Smooth muscle cell (in vitro differentiated cells): ENCODE data around the gene TSBP1. TPM values are rescaled to one million over a fixed set of nuclear protein-coding genes. Genes with fewer than 3 reads are reported as not detected.
"Not testable (repeated sequence)": the region's sequence is repeated elsewhere in the genome, so short reads cannot be mapped to it uniquely, and the experiment has no call there.

Experiments
- DNase-seq: peaks from one replicate; lab custom pipeline; 2025; ENCODE audit not compliant: unreplicated experiment; lab: John Stamatoyannopoulos, UW
- H2AFZ ChIP-seq: fragments of 200-600 bp; sonication (generic); 2 replicates; pipeline ENCODE4 v1.6.0; 2016; ENCODE audit warnings: antibody characterized with exemption, low read depth, mild to moderate bottlenecking
- H3F3A ChIP-seq: fragments of 200-600 bp; sonication (generic); 2 replicates; pipeline ENCODE4 v1.6.0; 2017; ENCODE audit warnings: antibody characterized with exemption, low read depth
- H3K27ac ChIP-seq: fragments of 200-600 bp; sonication (generic); 2 replicates; pipeline ENCODE4 v1.5.1; 2016; ENCODE audit warnings: low read depth, mild to moderate bottlenecking
- H3K27me3 ChIP-seq: fragments of 200-600 bp; sonication (generic); 2 replicates; pipeline ENCODE4 v1.6.1; 2016; ENCODE audit warnings: low read depth, mild to moderate bottlenecking
- H3K36me3 ChIP-seq: fragments of 200-600 bp; sonication (generic); 2 replicates; pipeline ENCODE4 v1.5.1; 2016; ENCODE audit warnings: low read depth
- H3K4me1 ChIP-seq: fragments of 200-600 bp; sonication (generic); 2 replicates; pipeline ENCODE4 v1.5.1; 2016; ENCODE audit warnings: low read depth
- H3K4me2 ChIP-seq: fragments of 200-600 bp; sonication (generic); 2 replicates; pipeline ENCODE4 v1.6.0; 2016; ENCODE audit warnings: mild to moderate bottlenecking
- H3K4me3 ChIP-seq: fragments of 200-600 bp; sonication (generic); 2 replicates; pipeline ENCODE4 v1.5.1; 2016; ENCODE audit warnings: mild to moderate bottlenecking
- H3K79me2 ChIP-seq: fragments of 200-600 bp; sonication (generic); 2 replicates; pipeline ENCODE4 v1.6.0; 2016; ENCODE audit warnings: low read depth, mild to moderate bottlenecking
- H3K9ac ChIP-seq: fragments of 200-600 bp; sonication (generic); 2 replicates; pipeline ENCODE4 v1.6.0; 2016; ENCODE audit warnings: low read depth
- H3K9me3 ChIP-seq: fragments of 200-600 bp; sonication (generic); replicated peaks from 2 replicates; pipeline ENCODE4 v1.5.1; 2016; ENCODE audit warnings: low read depth
- H4K20me1 ChIP-seq: fragments of 200-600 bp; sonication (generic); 2 replicates; pipeline ENCODE4 v1.6.0; 2016; ENCODE audit warnings: low read depth
- WGBS: methylation state at CpG from one replicate; pipeline ENCODE4 v1.1.7; 2016; ENCODE audit warnings: low lambda C conversion rate; 5-methylcytosine and 5-hydroxymethylcytosine counted together
- polyA plus RNA-seq: library from polyadenylated mRNA; unstranded; fragments of >200 nt; fragmentation: Nextera tagmentation; extraction: Ambion mirVana; gene quantifications from 2 replicates; pipeline ENCODE4 v1.2.1, GENCODE V29; 2016
- total RNA-seq: library from RNA; depleted of rRNA; stranded (reverse); fragments of >200 nt; gene quantifications from 2 replicates; pipeline ENCODE4 v1.2.3, GENCODE V29; 2014
- TF ChIP-seq, protein P1 (sequence below): fragments of 200-600 bp; sonication (generic); IDR thresholded peaks from 2 replicates; pipeline ENCODE4 v1.5.1; 2017; ENCODE audit warnings: borderline replicate concordance, mild to moderate bottlenecking, antibody characterized with exemption; ENCODE audit not compliant: insufficient read depth, poor library complexity, severe bottlenecking

The TSBP1 gene
- total and polyA plus RNA-seq, 2 experiments from 2014 or later: not detected

DNA sequence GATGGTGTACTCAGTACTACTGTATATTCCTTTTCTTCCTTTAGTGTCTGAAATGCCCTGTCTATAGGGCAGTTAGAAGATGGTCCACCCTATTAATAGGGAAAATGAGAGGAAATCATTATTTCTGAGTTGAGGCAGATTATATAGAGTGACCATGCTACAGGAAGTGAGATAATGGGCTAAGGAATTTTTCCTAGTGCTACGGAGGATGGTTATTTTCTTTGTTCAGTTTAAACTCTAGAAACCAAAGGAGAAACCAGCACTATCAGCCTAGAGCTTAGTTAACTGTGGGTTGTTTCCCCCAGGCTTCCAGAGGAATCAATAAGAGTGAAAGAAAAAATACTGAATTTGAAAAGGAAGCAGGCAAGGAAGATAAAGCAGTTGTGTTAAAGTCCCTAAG, 474 bp downstream of the TSBP1 start:
- no peak overlapping the region for H3K9ac ChIP-seq
- no peak overlapping the region for H3K4me2 ChIP-seq
- H4K20me1 ChIP-seq: no peaks in the 10 kb centered on the region
- H3K79me2 ChIP-seq: no peaks in the 10 kb centered on the region
- no peaks in the 10 kb centered on the region for H3K9me3 ChIP-seq
- no peak overlapping the region for H3K27ac ChIP-seq
- H3K4me1 ChIP-seq: no peaks in the 10 kb centered on the region
- H3K27me3 ChIP-seq: no peaks in the 10 kb centered on the region
- WGBS: 16% methylated on average over 1 of the region's 1 CpG
- TF ChIP-seq, protein P1, sequence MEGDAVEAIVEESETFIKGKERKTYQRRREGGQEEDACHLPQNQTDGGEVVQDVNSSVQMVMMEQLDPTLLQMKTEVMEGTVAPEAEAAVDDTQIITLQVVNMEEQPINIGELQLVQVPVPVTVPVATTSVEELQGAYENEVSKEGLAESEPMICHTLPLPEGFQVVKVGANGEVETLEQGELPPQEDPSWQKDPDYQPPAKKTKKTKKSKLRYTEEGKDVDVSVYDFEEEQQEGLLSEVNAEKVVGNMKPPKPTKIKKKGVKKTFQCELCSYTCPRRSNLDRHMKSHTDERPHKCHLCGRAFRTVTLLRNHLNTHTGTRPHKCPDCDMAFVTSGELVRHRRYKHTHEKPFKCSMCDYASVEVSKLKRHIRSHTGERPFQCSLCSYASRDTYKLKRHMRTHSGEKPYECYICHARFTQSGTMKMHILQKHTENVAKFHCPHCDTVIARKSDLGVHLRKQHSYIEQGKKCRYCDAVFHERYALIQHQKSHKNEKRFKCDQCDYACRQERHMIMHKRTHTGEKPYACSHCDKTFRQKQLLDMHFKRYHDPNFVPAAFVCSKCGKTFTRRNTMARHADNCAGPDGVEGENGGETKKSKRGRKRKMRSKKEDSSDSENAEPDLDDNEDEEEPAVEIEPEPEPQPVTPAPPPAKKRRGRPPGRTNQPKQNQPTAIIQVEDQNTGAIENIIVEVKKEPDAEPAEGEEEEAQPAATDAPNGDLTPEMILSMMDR: no peak
- no peak overlapping the region for H3K4me3 ChIP-seq
- H3K36me3 ChIP-seq: no peaks in the 10 kb centered on the region
- DNase-seq: no peak
- no peaks in the 10 kb centered on the region for H3F3A ChIP-seq
- peak overlapping the region; percentile 29 for H2AFZ ChIP-seq

DNA sequence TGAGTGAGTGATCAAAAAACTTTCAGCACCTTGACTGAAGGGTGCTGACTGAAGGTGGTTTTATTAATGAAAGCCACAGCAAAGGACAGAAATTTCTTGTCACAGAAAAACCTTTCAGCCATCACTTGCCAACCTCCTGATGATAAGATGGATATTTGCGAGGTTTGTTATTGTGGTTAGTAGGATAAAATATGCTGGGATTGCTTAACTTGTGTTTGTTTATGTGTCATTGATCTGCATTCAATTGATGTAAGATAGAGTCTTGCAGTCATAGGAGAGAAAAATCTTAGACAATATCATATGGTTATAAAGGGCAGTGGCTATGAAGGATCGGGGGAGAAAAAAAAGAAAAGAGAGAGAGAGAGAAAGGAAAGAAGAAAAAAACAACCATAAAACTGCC, 1.2 kb downstream of the TSBP1 start:
- no peak overlapping the region for H3K9ac ChIP-seq
- TF ChIP-seq, protein P1: no peak
- no peaks in the 10 kb centered on the region for H3K79me2 ChIP-seq
- H3K4me1 ChIP-seq: no peaks in the 10 kb centered on the region
- DNase-seq: no peak
- no peak overlapping the region for H3K4me3 ChIP-seq
- no peak overlapping the region for H2AFZ ChIP-seq
- H3F3A ChIP-seq: no peaks in the 10 kb centered on the region
- H3K4me2 ChIP-seq: no peak overlapping the region
- 82% methylated on average over 2 of the region's 2 CpGs for WGBS
- H4K20me1 ChIP-seq: no peaks in the 10 kb centered on the region
- H3K36me3 ChIP-seq: no peaks in the 10 kb centered on the region
- H3K9me3 ChIP-seq: no peaks in the 10 kb centered on the region
- H3K27me3 ChIP-seq: no peaks in the 10 kb centered on the region
- H3K27ac ChIP-seq: no peak overlapping the region

DNA sequence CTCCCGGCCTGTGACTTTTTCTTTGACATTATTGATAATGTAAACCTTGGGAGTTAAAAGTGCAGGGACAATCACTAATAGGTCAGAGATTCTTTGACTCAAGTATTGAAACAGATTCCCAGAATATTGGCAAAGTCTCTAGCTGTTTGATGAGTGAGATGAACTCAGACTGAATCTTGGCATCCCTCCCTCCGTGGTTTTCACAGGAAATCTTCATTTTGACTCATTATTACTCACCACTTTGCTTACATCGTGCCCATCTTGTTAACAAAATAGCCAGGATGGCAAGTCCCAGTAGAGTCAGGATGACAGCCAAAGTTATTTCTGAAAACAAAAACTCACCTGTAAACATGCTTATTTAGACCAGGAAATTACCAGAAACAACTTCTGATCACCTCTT, 2.0 kb downstream of the TSBP1 start:
- no peak overlapping the region for H3K4me3 ChIP-seq
- no peaks in the 10 kb centered on the region for H4K20me1 ChIP-seq
- no peaks in the 10 kb centered on the region for H3K36me3 ChIP-seq
- 36% methylated on average over 3 of the region's 3 CpGs for WGBS
- H3K27me3 ChIP-seq: peaks cover 6% of the 10 kb centered on the region
- no peak overlapping the region for H2AFZ ChIP-seq
- no peak overlapping the region for H3K27ac ChIP-seq
- TF ChIP-seq, protein P1: no peak
- no peak overlapping the region for H3K9ac ChIP-seq
- H3K4me1 ChIP-seq: no peaks in the 10 kb centered on the region
- no peaks in the 10 kb centered on the region for H3F3A ChIP-seq
- no peaks in the 10 kb centered on the region for H3K9me3 ChIP-seq
- no peak for DNase-seq
- H3K79me2 ChIP-seq: no peaks in the 10 kb centered on the region
- no peak overlapping the region for H3K4me2 ChIP-seq

DNA sequence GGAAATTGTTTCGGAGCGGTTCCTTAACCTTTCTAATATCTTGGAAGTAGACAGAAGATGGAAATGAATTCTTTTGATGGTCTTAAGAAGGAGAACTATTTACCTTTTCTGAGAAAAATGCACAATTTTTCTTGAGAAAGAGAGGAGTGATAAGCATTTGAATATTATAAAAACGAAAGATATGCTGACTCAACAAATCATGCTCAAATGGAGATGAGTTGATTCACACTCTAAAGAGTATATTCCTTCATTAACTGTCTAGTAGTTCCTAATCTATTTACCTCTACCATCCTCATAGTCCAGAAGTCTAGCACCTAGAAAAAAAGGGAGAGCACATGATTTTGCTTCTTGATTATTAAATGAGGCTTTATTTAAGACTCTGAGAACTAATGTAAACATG, 4.1 kb downstream of the TSBP1 start:
- Histone ChIP-seq H3K4me3 (no peak overlapping the region), H3K79me2 (no peaks in the 10 kb centered on the region), H3F3A (no peaks in the 10 kb centered on the region), H3K27ac (no peak overlapping the region), H3K4me2 (no peak overlapping the region), H3K9ac (no peak overlapping the region), H2AFZ (no peak overlapping the region), H3K4me1 (no peaks in the 10 kb centered on the region), H3K36me3 (no peaks in the 10 kb centered on the region), H4K20me1 (no peaks in the 10 kb centered on the region), H3K9me3 (no peaks in the 10 kb centered on the region), H3K27me3 (peaks cover 24% of the 10 kb centered on the region)
- TF ChIP-seq, protein P1: no peak
- DNase-seq: no peak
- 95% methylated on average over 3 of the region's 3 CpGs for WGBS

DNA sequence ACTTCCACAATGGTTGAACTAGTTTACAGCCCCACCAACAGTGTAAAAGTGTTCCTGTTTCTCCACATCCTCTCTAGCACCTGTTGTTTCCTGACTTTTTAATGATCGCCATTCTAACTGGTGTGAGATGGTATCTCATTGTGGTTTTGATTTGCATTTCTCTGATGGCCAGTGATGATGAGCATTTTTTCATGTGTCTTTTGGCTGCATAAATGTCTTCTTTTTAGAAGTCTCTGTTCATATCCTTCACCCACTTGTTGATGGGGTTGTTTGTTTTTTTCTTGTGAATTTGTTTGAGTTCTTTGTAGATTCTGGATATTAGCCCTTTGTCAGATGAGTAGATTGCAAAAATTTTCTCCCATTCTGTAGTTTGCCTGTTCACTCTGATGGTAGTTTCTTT, 12.5 kb downstream of the TSBP1 start:
- 71% methylated on average over 1 of the region's 1 CpG for WGBS
- not testable (repeated sequence) for H2AFZ ChIP-seq, DNase-seq, H3K79me2 ChIP-seq, H3K4me2 ChIP-seq, H3K4me3 ChIP-seq, H3K27ac ChIP-seq, H3F3A ChIP-seq, H4K20me1 ChIP-seq, H3K4me1 ChIP-seq, H3K9me3 ChIP-seq, H3K9ac ChIP-seq, H3K36me3 ChIP-seq
- H3K27me3 ChIP-seq: peaks cover 14% of the 10 kb centered on the region

DNA sequence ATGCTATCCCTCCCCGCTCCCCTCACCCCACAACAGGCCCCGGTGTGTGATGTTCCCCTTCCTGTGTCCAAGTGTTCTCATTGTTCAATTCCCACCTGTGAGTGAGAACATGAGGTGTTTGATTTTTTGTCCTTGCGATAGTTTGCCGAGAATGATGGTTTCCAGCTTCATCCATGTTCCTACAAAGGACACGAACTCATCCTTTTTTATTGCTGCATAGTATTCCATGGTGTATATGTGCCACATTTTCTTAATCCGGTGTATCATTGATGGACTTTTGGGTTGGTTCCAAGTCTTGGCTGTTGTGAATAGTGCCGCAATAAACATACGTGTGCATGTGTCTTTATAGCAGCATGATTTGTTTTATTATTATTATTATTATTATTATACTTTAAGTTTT, 13.2 kb downstream of the TSBP1 start:
- not testable (repeated sequence) for DNase-seq, H3K4me2 ChIP-seq, H2AFZ ChIP-seq, H3K4me3 ChIP-seq, H3F3A ChIP-seq, H3K4me1 ChIP-seq, H3K9ac ChIP-seq, H3K27ac ChIP-seq, H3K27me3 ChIP-seq, H3K36me3 ChIP-seq, H3K79me2 ChIP-seq, H4K20me1 ChIP-seq, H3K9me3 ChIP-seq
- WGBS: 85% methylated on average over 8 of the region's 8 CpGs
